Activated CD4-positive, alpha-beta T cell treated with anti-CD3 and anti-CD28 coated beads for 24 hours (primary cell): Measurements from ENCODE around the gene OR52E1.
"Not testable (repeated sequence)": the region's sequence is repeated elsewhere in the genome, so short reads cannot be mapped to it uniquely, and the experiment has no call there.

Experiments
- DNase-seq, 2 donors: peaks; one replicate each; pipeline ENCODE4 v3.0.0-alpha.2; 2020; ENCODE audit warnings: low read depth in 2 of 2

OR52E1 gene

DNA sequence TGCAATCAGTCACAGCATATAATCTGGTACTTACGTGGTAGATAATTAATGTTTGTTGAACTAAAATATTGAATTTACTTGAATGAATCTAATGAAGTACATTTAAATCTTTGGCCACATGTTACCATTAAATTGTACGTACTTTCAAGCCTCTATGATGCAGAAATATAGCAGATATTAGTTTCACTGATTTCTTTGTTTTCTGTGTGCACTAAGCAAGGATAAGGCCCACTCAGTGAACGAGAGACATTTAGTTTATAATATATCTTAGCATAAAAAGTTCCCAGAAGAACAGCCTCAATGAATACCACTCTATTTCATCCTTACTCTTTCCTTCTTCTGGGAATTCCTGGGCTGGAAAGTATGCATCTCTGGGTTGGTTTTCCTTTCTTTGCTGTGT lies at the start of gene OR52E1:
TSS of gene OR52E1 (plus strand) at position 301 of the 400 bp plus-strand sequence.
- DNase-seq = no peak

GRCh38 chr11:5021996-5022395 lies 47.4 kb upstream of the OR52E1 start:
- no peak for DNase-seq

DNA sequence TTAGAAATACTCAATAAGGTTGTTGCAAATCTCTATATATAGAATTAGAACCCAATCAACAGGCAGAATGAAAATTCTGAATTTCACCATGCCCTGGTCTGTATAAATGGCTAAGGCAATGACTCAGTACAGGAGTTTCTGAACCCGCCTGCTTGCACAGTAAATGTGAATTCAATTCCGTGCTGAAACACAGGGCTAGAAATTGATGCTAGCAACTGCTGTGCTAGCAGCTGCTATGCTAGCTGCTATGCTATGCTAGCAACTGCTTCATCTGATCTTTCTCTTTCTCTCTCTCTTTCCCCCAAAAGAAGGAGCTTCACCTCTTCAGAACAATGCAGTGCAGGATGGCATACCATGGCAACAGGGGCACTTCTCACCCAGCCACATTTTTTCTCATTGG lies 32.7 kb upstream of the OR52E1 start:
- DNase-seq = no peak

DNA sequence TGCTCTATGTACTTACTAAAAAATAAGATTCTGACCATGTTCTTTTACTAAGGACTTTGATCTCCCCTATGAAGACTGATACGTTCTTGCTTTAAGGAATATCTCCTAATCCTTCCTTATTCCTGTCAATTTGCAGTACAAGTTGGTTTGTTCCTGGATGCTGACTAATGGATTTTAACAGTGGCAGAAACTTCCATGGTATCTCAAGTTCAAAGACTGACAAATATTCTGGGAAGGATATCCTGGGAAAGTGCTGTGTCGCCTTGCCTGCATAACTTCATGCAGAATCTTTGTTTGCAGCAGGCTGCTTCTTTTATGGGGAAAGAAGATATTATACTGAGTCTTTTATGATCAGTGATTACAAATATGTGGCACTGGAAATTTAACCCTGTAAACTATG lies 31.4 kb upstream of the OR52E1 start:
- no peak for DNase-seq

DNA sequence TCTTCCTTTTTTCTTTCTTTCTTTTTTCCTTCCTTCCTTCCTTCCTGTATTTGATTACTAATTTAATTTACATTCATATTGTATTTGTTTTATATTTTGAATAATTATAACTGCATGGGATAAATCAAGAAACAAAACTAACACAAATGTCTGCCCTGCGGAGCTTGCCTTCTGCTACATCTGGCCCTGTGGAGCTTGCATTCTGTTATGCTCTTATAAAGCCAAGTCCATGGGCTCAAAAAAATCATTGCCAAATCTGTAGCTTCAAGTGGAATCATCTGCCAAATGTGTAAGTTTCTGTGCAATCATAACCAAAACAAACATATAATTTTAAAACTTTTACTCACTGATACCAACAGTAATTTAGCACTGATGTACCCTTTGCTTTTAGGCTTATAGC lies 31.0 kb upstream of the OR52E1 start:
- DNase-seq = no peak

DNA sequence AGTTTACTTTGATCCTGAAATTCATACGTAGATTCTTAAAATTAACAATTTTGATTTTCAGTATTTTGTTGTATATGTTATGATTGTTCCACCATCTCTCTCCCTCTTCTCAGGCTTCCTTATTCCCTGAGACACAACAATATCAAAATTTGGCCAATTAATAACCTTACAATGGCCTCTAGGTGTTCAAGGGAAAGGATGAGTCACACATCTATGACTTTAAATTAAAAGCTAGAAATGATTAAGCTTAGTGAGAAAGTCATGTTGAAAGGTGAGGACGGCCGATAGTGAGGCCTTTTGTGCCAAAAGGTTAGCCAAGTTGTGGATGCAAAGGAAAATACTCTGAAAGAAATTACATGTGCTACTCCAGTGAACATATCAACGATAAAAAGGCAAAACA lies 28.5 kb upstream of the OR52E1 start:
- DNase-seq = no peak

GRCh38 chr11:5042091-5042490 lies 27.3 kb upstream of the OR52E1 start:
- DNase-seq = no peak

- DNase-seq = no peak
Observed at GRCh38 chr11:5043380-5043779, 26.0 kb upstream of the OR52E1 start.

GRCh38 chr11:5046226-5046625 lies 23.1 kb upstream of the OR52E1 start, which contains the start of gene OR52J3:
Gene OR52J3, plus strand, starts transcription at chr11:5046526. Its CDS starts 0 bp downstream, at chr11:5046526.
- no peak for DNase-seq

DNA sequence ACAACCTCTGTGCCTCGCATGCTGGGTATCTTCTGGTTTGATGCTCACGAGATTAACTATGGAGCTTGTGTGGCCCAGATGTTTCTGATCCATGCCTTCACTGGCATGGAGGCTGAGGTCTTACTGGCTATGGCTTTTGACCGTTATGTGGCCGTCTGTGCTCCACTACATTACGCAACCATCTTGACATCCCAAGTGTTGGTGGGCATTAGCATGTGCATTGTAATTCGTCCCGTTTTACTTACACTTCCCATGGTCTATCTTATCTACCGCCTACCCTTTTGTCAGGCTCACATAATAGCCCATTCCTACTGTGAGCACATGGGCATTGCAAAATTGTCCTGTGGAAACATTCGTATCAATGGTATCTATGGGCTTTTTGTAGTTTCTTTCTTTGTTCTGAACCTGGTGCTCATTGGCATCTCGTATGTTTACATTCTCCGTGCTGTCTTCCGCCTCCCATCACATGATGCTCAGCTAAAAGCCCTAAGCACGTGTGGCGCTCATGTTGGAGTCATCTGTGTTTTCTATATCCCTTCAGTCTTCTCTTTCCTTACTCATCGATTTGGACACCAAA lies 22.5 kb upstream of the OR52E1 start:
- no peak for DNase-seq

GRCh38 chr11:5058679-5059078 lies 10.7 kb upstream of the OR52E1 start:
- not testable (repeated sequence) for DNase-seq

GRCh38 chr11:5059391-5059790 lies 10.0 kb upstream of the OR52E1 start, which contains the start of gene OR52E2:
Gene OR52E2, minus strand, starts transcription at chr11:5059627. Its CDS starts 0 bp downstream, at chr11:5059627.
- no peak for DNase-seq

DNA sequence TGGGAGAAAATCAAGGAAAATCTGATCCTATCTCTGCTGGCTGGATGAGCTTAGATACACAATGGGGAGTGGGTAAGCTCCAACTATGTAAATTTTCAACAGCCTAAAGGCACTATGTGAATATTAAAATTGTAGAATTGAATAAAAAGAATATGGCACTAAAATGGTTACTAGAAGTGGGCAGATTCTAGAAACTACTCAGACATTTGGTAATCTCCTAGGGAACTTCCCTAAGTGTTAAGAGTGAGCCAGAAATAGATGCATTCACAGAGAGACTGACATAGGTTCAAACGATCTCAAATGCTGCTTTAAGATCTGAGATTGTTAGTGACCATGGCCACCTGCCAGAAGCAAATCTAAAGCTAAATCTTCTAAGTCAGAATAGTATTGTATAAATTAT lies 4.3 kb upstream of the OR52E1 start:
- no peak for DNase-seq

- no peak for DNase-seq
Observed at GRCh38 chr11:5071799-5072198, 2.4 kb downstream of the OR52E1 start.

GRCh38 chr11:5081405-5081804 lies 12.0 kb downstream of the OR52E1 start:
- DNase-seq = no peak

DNA sequence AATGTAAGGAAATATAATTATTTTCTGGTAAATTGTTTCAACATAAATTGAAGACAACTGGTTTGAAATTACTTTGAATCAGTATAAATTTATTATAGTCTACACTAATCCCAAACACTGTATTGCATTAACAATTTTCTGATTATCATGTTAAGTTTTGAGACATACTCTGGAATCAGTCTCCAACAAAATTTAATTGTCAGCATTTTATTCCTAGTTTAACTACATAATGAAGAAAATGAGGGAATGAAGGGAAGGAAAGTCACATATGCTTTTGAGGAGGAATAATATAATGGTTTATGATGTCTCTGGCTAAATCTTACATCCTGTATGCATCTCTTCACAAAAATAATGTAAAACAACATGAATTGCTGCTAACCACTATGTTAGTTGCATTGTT lies 14.2 kb downstream of the OR52E1 start:
- DNase-seq = no peak

- no peak for DNase-seq
Observed at GRCh38 chr11:5088556-5088955, 19.2 kb downstream of the OR52E1 start.

GRCh38 chr11:5090668-5091067 lies 21.3 kb downstream of the OR52E1 start:
- DNase-seq = no peak

DNA sequence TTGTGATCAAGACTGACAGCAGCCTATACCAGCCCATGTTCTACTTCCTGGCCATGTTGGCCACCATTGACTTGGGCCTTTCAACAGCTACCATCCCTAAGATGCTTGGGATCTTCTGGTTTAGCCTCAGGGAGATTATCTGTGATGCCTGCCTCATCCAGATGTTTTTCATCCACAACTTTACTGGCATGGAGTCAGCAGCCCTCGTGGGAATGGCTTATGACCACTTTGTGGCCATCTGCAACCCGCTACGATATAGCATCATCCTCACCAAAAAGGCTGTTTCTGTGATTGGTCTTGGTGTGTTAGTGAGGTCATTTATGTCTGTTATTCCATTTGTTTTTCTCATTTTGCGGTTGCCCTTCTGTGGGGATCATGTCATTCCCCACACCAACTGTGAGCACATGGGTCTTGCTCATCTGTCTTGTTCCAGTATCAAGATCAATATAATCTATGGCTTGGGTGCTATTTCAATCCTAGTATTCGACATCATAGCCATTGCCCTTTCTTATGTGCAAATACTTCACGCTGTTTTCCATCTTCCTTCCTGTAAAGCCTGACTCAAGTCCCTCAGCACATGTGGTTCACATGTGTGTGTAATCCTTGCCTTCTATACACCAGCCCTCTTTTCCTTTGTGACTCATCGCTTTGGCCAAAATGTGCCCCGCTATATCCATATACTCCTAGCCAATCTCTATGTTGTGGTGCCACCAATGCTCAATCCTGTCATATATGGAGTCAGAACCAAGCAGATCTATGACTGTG lies 23.6 kb downstream of the OR52E1 start:
- no peak for DNase-seq

GRCh38 chr11:5096011-5096410 lies 26.6 kb downstream of the OR52E1 start:
- DNase-seq = no peak

GRCh38 chr11:5102246-5102645 lies 32.9 kb downstream of the OR52E1 start:
- no peak for DNase-seq

DNA sequence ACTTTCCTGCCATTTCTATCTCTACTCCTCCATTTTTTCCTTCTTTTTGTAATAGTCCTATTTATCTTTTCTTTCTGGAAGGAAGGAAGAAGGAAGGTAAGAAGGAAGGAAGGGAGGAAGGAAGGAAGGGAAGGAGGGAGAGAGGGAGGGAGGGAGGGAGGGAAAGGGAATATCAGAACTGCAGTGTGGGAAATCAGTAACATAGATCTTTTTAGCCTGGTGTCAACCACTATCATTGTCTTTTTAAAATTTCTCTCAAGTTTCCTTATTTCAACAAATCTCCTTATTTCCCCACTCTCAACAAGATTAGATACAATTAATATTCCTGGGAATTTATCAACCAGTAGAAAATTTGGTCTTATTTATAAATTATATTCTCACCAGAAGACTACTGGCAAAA lies 33.7 kb downstream of the OR52E1 start:
- no peak for DNase-seq

DNA sequence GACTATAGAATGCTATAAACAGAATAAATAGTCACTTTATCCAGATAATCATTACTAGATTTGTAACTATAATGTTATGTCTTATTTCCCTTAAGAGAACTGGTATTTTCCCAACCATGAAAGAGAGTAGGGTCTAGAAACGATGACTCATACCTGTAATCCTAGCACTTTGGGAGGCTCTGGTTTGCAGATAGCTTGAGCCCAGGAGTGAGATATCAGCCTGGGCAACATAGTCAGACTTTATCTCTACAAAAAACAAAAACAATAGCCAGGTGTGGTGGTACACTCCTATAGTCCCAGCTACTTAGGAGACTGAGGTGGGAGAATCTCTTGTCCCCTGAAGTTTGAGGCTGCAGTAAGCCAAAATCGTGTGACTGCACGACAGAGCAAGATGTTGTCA lies 37.9 kb downstream of the OR52E1 start:
- DNase-seq = no peak

- DNase-seq = no peak
Observed at GRCh38 chr11:5115339-5115738, 46.0 kb downstream of the OR52E1 start.
